ELF-1 (cell line): ENCODE results near the gene AATK.

ENCODE experiments used
- DNase-seq: peaks from one replicate; pipeline ENCODE4 v3.0.0-alpha.2; 2016; ENCODE audit warnings: low read depth, low spot score

Gene AATK

GRCh38 chr17:81073967-81074839 is 91.8 kb downstream of the AATK start:
- no peak for DNase-seq

- peak; percentile 69 for DNase-seq
Observed at GRCh38 chr17:81071761-81072741, 94.0 kb downstream of the AATK start.

- no peak for DNase-seq
Observed at GRCh38 chr17:81070541-81071246, 95.3 kb downstream of the AATK start.

- no peak for DNase-seq
Observed at GRCh38 chr17:81069135-81069645, 96.8 kb downstream of the AATK start.

- DNase-seq = no peak
Observed at GRCh38 chr17:81068411-81069134, 97.4 kb downstream of the AATK start.

- peak; percentile 47 for DNase-seq
Observed at GRCh38 chr17:81067391-81067811, 98.6 kb downstream of the AATK start.
